ENCODE data around the gene MGLL.

Gene MGLL

DNA sequence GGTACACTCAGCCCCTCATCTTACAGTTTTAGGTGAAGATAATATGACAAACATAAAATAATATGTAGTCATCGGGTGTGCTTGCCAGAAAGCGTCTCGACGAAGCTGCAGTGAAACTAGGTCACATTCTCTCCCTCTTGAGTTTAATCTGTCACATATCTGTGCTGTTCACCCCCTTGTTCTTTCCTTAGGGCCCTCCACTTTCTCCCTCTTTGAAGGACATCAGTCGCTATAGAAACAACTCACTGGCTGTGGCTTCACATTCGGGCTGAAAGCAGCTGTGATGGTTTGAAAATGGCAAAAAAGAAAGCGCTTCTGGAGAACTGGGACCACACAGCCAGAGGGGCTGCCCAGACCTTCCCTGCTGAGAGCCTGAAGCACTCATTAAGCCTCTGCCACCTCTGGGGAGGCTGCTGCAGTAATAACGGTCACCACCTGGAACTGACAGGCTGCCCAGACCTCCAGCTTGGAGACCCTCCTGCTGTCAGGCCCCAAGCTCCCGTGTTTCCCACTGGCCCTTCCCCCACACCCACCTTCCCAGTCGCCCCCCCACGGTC lies 99.2 kb downstream of the MGLL start:
- DNase-seq (ENCODE audit: low read depth in 2 of 2) = no peak

DNA sequence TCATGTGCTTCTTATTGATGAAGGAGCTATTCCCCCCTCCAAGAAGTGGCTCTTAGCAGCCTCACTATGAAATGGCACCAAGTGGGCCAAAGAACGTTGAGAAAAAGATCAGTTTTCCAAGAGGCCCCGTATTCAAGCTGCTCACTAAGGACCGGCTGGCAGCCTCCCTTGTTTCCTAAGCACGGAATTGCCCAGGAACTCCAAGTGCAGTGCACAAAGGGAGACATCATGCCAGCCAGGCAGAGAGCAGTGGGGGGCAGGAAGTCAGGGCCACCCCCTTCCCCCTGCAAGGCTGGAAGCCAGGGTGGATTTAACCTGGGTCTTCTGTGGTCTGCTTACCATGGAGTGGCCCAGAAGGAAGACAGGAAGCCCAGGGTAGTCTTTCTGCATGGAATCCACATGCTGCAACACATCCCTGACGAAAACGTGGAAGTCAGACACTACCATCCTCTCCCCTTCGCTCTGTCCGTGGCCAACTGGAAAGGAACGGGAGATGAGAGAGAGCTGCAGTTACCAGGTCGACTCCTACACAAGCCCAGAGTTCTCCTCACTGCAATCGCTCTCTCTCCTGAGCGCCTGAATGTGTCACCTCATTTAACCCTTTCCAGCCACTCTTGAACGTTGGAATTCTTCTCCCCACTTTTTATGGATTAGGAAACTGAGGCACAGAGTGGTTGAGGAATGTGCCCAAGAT lies 100.1 kb downstream of the MGLL start:
- no peak for DNase-seq (ENCODE audit: low read depth in 2 of 2)

DNA sequence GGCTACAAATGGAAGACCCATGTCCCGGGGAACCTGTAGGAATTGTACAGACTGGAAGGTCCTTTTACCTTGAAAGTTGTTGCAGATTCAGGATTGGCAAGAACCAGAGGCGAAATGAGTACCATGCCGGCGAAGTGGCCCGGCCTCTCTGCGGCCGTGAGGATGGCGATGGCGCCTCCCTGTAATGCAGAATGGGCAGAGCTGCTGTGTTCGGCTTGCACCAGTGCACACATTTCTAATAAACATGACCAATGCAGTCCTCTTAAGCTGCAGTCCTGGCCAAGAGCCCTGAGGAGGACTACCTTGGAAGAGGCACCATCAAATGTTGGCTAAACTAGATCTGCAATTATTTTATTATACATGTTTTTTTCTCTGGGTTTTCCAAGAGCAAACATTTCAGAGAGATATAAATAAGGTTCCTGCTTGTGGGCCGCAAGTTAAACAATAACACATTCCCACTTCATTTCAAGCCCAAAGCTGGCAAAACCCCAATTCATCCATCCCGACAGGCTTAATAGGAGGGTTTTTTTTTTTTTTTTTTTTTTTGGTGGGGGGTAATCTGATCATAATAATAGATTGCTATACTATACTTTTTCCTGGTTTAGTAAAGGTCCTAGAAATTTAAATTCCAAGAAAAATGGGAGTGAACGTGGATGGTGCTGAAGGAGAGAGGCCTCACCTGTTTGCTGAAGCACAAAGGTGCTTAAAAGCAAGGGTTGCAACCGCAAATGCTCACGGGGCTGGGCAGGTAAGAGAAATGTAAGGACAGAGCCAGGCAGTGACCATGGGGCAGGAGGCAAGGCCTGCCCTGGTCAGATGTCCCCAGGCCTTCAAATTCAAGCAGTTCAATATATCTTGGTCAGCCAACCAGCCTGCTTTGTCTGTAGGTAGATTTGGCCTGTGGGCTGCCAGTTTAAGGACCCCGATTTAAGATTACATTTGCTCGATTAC lies 101.1 kb downstream of the MGLL start:
- DNase-seq (ENCODE audit: low read depth in 2 of 2) = no peak

GRCh38 chr3:127720161-127720823 lies 102.0 kb downstream of the MGLL start:
- DNase-seq (ENCODE audit: low read depth in 2 of 2) = no peak

GRCh38 chr3:127719369-127719768 lies 102.9 kb downstream of the MGLL start:
- no peak for DNase-seq (ENCODE audit: low read depth in 2 of 2)

GRCh38 chr3:127718916-127719290 lies 103.4 kb downstream of the MGLL start:
- no peak for DNase-seq (ENCODE audit: low read depth in 2 of 2)

DNA sequence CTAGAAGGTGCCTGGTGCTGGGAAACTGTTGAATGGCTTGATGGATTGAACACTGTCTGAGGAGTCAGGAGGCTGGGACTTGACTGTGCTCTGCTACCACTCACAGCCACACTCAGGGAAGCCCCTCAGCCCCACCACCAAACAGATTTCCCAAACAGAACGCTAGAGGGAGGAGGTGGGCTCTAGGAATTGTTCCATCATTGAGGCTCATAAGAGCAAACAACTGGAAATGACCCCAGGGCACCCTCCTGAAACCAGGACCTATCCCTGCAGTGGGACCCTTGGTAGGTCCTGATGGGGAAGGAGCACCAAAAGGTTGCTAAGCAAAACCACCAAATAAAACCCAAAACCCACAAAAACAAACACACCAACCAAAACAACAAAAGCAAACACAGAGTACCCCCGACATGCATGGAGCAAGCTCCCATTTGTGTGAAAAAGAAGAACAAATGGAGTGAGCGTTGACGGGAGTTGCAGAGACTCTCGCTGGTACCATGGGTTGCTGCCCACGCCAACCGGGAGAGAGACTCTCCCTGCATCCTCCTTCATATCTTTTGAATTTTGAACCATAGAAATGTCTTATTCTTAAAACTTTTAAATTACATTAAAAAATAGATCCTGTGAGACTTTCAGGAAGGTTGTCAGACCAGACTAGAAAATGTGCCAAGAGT lies 103.9 kb downstream of the MGLL start:
- no peak for DNase-seq (ENCODE audit: low read depth in 2 of 2)

GRCh38 chr3:127717357-127718244 lies 104.7 kb downstream of the MGLL start:
- DNase-seq (ENCODE audit: low read depth in 2 of 2) = peak; percentile 65 to 66

GRCh38 chr3:127716384-127716783 lies 105.9 kb downstream of the MGLL start:
- DNase-seq (ENCODE audit: low read depth in 2 of 2) = no peak

DNA sequence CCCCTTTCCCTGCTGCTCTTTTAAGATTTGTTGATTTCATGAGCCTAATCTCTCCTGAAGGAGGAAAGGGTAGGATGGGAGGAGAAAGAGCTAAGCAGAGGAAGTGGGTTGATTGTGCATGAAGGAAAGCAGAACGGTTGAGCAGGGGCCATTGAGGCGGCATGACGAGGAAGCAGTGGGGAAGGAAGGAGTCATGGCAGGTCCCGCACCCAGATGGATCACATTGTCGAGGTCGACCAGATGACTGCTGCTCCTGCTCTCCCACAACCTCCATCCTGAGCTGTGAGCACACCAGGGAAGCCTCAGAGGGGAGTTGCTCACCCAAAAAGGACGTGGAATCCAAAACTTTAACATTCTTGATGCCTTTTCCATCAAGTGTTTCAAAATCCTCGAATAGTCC lies 106.8 kb downstream of the MGLL start:
- DNase-seq (ENCODE audit: low read depth in 2 of 2) = no peak

DNA sequence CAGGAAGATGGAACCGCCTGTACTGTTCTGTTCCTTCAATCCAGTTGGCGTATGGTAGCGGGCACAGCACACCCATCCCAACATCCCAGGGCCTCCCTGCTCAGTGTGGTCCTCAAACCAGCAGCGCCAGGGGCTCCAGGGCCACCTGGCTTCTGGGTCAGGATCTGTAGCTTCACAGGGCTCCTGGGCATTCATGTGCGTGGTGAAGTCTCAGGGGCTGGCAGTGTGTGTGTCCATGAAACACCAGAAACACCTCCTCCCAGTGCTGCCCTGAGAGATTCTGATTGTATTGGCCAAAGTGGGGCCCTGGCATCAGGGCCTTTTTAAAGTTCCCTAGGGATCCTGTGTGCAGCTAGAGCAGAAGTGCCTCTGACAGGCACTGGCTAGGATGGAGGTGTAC lies 107.4 kb downstream of the MGLL start:
- DNase-seq (ENCODE audit: low read depth in 2 of 2) = no peak

- DNase-seq (ENCODE audit: low read depth in 2 of 2) = no peak
Observed at GRCh38 chr3:127714125-127714571, 108.2 kb downstream of the MGLL start.

DNA sequence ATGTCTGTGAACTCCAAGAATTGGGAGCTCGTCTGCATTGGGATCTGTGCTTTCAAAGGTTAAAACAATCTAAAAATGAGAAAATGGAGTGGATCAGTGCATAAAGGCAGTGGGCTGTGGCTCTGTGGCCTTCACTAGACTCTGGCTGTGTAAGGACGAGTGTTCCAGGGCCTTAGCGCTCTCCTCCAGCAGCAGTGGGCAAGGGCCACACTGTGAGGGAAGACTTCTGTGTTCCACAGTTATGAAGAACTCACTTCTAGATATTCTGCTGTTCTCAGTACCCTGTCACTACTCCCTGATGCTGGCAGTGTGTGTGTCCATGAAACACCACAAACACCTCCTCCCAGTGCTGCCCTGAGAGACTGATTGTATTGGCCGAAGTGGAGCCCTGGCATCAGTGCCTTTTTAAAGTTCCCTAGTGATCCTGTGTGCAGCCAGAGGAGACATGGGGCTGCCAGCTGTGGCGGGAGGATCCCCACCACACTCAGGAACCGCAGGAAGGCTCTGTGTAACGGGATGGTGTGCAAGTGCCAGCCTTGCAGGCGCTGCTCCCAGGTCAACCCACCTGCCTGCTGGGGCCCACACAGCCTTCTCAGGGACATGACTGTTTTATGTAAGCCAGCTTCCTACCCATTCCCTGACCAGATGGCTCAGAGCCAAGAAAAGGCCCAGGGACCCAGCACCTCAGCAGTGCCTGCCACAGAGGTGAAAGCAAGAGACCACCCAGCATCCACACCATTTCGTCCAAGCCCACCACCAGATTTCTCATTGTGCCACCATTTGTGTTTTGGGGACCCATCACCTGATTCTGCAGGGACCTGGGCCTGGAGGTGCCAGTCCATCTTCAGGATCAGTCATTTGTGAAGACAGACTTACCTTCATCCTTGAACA lies 109.2 kb downstream of the MGLL start:
- DNase-seq (ENCODE audit: low read depth in 2 of 2) = no peak

DNA sequence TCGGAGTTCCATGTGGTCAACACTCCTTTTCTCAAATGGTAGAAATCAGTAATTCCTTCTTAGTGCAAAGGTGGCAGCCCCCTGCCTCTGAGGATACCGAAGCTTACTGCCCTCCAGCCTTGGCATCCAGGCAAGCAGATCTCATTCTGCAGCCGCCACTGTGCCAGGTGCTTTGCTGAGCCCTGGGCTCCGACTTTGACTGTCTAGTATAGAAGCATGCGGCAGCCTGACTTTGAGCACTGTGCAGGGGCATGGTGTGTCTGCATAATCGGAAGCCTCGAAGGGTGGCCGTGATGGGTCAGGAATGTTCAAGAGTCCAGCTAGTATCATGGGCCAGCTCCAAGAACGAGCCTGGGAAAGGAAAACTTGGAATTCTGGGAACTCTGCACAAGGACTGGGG lies 109.9 kb downstream of the MGLL start:
- DNase-seq (ENCODE audit: low read depth in 2 of 2) = no peak

- DNase-seq (ENCODE audit: low read depth in 2 of 2) = no peak
Observed at GRCh38 chr3:127711896-127712295, 110.4 kb downstream of the MGLL start.

- DNase-seq (ENCODE audit: low read depth in 2 of 2) = no peak
Observed at GRCh38 chr3:127711021-127711695, 111.2 kb downstream of the MGLL start.

- DNase-seq (ENCODE audit: low read depth in 2 of 2) = no peak
Observed at GRCh38 chr3:127710155-127710941, 112.0 kb downstream of the MGLL start.
